ENCODE data around the gene MAP2K1.

GRCh38 chr15:66476535-66476934, 89.8 kb downstream of the MAP2K1 start:
- no peak for TF ChIP-seq POLR2A (IDR thresholded peaks at IDR 0.05)
- TF ChIP-seq CTCF (IDR thresholded peaks at IDR 0.05 in 4 of 5, conservative IDR thresholded peaks at IDR 0.05 in 1 of 5), result no peak

All from gastrocnemius medialis (tissue), 4 donors.